OCI-LY3 (cell line): Measurements from ENCODE around the gene RARA.

Experiments
- H2AFZ ChIP-seq: fragments of 200-600, 300-600 bp; shearing (Covaris generic); 2 replicates; pipeline ENCODE4 v1.6.0; 2014; ENCODE audit warnings: antibody characterized with exemption, low read depth, low read length
- H3K27ac ChIP-seq: fragments of 200-600, 300-600 bp; sonication (generic); 2 replicates; pipeline ENCODE4 v1.5.1; 2014; ENCODE audit warnings: mild to moderate bottlenecking, low read length, moderate library complexity, mixed read lengths
- H3K27me3 ChIP-seq: fragments of 200-600, 300-600 bp; sonication (generic); 2 replicates; pipeline ENCODE4 v1.6.1; 2014; ENCODE audit warnings: low read depth, low read length, mixed read lengths
- H3K36me3 ChIP-seq: fragments of 200-600, 300-600 bp; sonication (generic); replicated peaks from 2 replicates; pipeline ENCODE3; 2014; ENCODE audit warnings: low read depth, low read length, mixed read lengths
- H3K4me1 ChIP-seq: fragments of 300-600, 200-600 bp; sonication (generic); 2 replicates; pipeline ENCODE4 v1.6.1; 2014; ENCODE audit warnings: low read length, mixed read lengths
- H3K4me2 ChIP-seq: fragments of 200-600, 300-600 bp; sonication (generic); 2 replicates; pipeline ENCODE4 v1.6.1; 2014; ENCODE audit warnings: low read length, mixed read lengths
- H3K4me3 ChIP-seq: fragments of 300-600, 200-600 bp; sonication (generic); 2 replicates; pipeline ENCODE4 v1.5.1; 2014; ENCODE audit warnings: antibody characterized with exemption, mild to moderate bottlenecking, low read length, moderate library complexity
- H3K79me2 ChIP-seq: fragments of 300-600, 200-600 bp; shearing (Covaris generic); 2 replicates; pipeline ENCODE4 v1.6.1; 2014; ENCODE audit warnings: mild to moderate bottlenecking, low read length, mixed read lengths
- H3K9ac ChIP-seq: fragments of 300-600, 200-600 bp; shearing (Covaris generic); 2 replicates; pipeline ENCODE4 v1.6.0; 2014; ENCODE audit warnings: mild to moderate bottlenecking, low read length, moderate library complexity
- H3K9me3 ChIP-seq: fragments of 200-600, 300-600 bp; shearing (Covaris generic); 2 replicates; pipeline ENCODE4 v1.6.1; 2014; ENCODE audit warnings: low read length, mixed read lengths; ENCODE audit not compliant: insufficient read depth
- H4K20me1 ChIP-seq: fragments of 200-600, 300-600 bp; sonication (generic); 2 replicates; pipeline ENCODE4 v1.6.1; 2016; ENCODE audit warnings: low read length, mixed read lengths; ENCODE audit not compliant: insufficient read depth
- EZH2phosphoT487 ChIP-seq: fragments of 200-600 bp; shearing (Covaris generic); IDR thresholded peaks from 2 replicates; pipeline ENCODE4 v1.6.1; 2018; ENCODE audit warnings: antibody characterized with exemption, mixed run types, low read depth
- TF ChIP-seq, protein P1 (sequence below): fragments of 200-600, 300-600 bp; sonication (generic); IDR thresholded peaks from 2 replicates; pipeline ENCODE4 v1.5.1; 2014; ENCODE audit warnings: antibody characterized with exemption, low read length, low read depth

RARA gene

GRCh38 chr17:40344421-40345160 is 35.6 kb downstream of the RARA start:
- no peak overlapping the region for H3K27ac ChIP-seq
- no peak overlapping the region for H3K4me2 ChIP-seq
- peaks cover 13% of the 10 kb centered on the region; the same call in 1 of the 2 replicates for H3K4me1 ChIP-seq
- no peak overlapping the region for H3K4me3 ChIP-seq
- H2AFZ ChIP-seq = no peak overlapping the region
- H4K20me1 ChIP-seq = peaks cover 95% of the 10 kb centered on the region
- H3K9me3 ChIP-seq = no peaks in the 10 kb centered on the region
- no peak overlapping the region for H3K9ac ChIP-seq
- H3K27me3 ChIP-seq = no peaks in the 10 kb centered on the region
- no peak for TF ChIP-seq EZH2phosphoT487
- TF ChIP-seq, protein P1, sequence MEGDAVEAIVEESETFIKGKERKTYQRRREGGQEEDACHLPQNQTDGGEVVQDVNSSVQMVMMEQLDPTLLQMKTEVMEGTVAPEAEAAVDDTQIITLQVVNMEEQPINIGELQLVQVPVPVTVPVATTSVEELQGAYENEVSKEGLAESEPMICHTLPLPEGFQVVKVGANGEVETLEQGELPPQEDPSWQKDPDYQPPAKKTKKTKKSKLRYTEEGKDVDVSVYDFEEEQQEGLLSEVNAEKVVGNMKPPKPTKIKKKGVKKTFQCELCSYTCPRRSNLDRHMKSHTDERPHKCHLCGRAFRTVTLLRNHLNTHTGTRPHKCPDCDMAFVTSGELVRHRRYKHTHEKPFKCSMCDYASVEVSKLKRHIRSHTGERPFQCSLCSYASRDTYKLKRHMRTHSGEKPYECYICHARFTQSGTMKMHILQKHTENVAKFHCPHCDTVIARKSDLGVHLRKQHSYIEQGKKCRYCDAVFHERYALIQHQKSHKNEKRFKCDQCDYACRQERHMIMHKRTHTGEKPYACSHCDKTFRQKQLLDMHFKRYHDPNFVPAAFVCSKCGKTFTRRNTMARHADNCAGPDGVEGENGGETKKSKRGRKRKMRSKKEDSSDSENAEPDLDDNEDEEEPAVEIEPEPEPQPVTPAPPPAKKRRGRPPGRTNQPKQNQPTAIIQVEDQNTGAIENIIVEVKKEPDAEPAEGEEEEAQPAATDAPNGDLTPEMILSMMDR = no peak
- H3K36me3 ChIP-seq = peaks cover 7% of the 10 kb centered on the region
- H3K79me2 ChIP-seq = peaks cover 38% of the 10 kb centered on the region

- Histone ChIP-seq H3K79me2 (peaks cover 38% of the 10 kb centered on the region), H3K27ac (no peak overlapping the region), H4K20me1 (peaks cover 90% of the 10 kb centered on the region), H2AFZ (no peak overlapping the region), H3K9me3 (no peaks in the 10 kb centered on the region), H3K4me3 (no peak overlapping the region), H3K4me2 (no peak overlapping the region), H3K4me1 (peaks cover 13% of the 10 kb centered on the region; the same call in 1 of the 2 replicates), H3K27me3 (no peaks in the 10 kb centered on the region), H3K36me3 (peaks cover 10% of the 10 kb centered on the region), H3K9ac (no peak overlapping the region)
- no peak for TF ChIP-seq EZH2phosphoT487
- TF ChIP-seq, protein P1 = no peak
These were observed 36.4 kb downstream of the RARA start for GRCh38 chr17:40345161-40345993.

DNA sequence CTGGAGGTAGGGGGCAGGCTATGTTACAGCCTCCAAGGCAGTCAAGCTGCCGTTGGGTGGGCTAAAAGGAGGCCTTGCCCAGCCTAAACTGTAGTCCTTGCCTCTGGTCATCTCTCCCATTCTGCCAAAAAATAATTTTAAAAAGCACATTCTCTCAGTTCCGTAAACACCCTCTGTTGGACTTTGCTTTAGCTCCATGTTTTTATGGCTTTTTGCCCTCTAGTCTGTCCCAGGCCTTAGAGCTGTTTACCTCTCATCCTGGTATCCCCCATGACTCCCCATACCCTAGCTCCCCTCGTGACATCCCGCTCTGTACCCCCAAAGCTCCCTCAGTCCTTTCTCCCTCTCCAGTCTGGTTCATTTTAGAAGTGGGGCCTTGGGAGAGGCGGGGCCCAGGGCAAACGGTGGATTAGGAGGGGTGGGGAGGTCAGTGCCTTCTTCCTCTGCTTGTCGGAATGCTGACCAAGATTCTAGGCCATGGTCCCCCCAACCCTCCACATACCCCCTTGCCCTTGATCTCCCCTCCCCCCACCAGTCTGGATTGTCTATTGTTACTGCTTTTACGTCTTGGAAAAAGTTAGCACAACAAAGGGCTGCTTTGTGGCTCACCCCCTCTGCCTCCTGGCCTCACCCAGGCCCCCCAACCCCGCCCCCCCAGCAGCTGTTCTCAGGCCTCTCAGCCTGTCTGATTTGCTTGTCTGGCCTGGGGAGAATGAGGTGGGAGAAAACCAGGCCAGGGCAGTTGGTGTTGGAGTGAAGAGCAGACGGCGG is 37.2 kb downstream of the RARA start:
- Histone ChIP-seq H3K9ac (no peak overlapping the region), H3K27me3 (no peaks in the 10 kb centered on the region), H3K4me3 (no peak overlapping the region), H3K79me2 (peaks cover 38% of the 10 kb centered on the region), H3K4me2 (no peak overlapping the region), H3K9me3 (no peaks in the 10 kb centered on the region), H3K4me1 (peaks cover 7% of the 10 kb centered on the region; the same call in 1 of the 2 replicates), H3K36me3 (peaks cover 10% of the 10 kb centered on the region), H4K20me1 (peaks cover 89% of the 10 kb centered on the region), H3K27ac (no peak overlapping the region), H2AFZ (no peak overlapping the region)
- TF ChIP-seq, protein P1 = no peak
- TF ChIP-seq EZH2phosphoT487 = no peak
